Endodermal cell (in vitro differentiated cells): Measurements from ENCODE around the gene STK11. TPM values are rescaled to one million over a fixed set of nuclear protein-coding genes. Genes with fewer than 3 reads are reported as not detected.

Experiments used
- DNase-seq: peaks from one replicate; pipeline ENCODE4 v3.0.0-alpha.2; 2017
- H3K27ac ChIP-seq: 2 replicates; pipeline ENCODE4 v1.5.1; 2013; ENCODE audit warnings: mild to moderate bottlenecking, low read depth, low read length, moderate library complexity
- H3K27me3 ChIP-seq: 2 replicates; pipeline ENCODE4 v1.6.1; 2013; ENCODE audit warnings: mild to moderate bottlenecking, low read length, moderate library complexity; ENCODE audit not compliant: insufficient read depth, control insufficient read depth, poor library complexity, severe bottlenecking
- H3K36me3 ChIP-seq: 2 replicates; pipeline ENCODE4 v1.7.0; 2013; ENCODE audit warnings: mild to moderate bottlenecking, low read length, moderate library complexity; ENCODE audit not compliant: control insufficient read depth, insufficient read depth
- H3K4me1 ChIP-seq: one replicate; pipeline ENCODE4 v1.7.0; 2013; ENCODE audit warnings: low read length; ENCODE audit not compliant: control insufficient read depth, insufficient read depth
- H3K4me3 ChIP-seq: 2 replicates; pipeline ENCODE4 v1.5.1; 2013; ENCODE audit warnings: mild to moderate bottlenecking, low read length, moderate library complexity
- H3K9ac ChIP-seq: 2 replicates; pipeline ENCODE4 v1.6.1; 2013; ENCODE audit warnings: mild to moderate bottlenecking, low read length, moderate library complexity; ENCODE audit not compliant: poor library complexity, severe bottlenecking; ENCODE audit errors: extremely low read depth
- H3K9me3 ChIP-seq: 2 replicates; pipeline ENCODE4 v1.6.1; 2013; ENCODE audit warnings: mild to moderate bottlenecking, low read length, moderate library complexity; ENCODE audit not compliant: control insufficient read depth
- H3K27ac Mint-ChIP-seq: 2 replicates; pipeline ENCODE4 v1.8.0; 2020; ENCODE audit warnings: mixed read lengths
- H3K27me3 Mint-ChIP-seq: 2 replicates; pipeline ENCODE4 v1.8.0; 2021; ENCODE audit warnings: mild to moderate bottlenecking, mixed read lengths; ENCODE audit not compliant: insufficient read depth
- H3K36me3 Mint-ChIP-seq: 2 replicates; pipeline ENCODE4 v1.8.0; 2020; ENCODE audit warnings: low read depth, mixed read lengths
- H3K4me1 Mint-ChIP-seq: 2 replicates; pipeline ENCODE4 v1.8.0; 2020; ENCODE audit warnings: mixed read lengths
- H3K4me3 Mint-ChIP-seq: 2 replicates; pipeline ENCODE4 v1.8.0; 2020; ENCODE audit warnings: mild to moderate bottlenecking, moderate library complexity, mixed read lengths
- H3K9me3 Mint-ChIP-seq: 2 replicates; pipeline ENCODE4 v1.8.0; 2020; ENCODE audit warnings: mild to moderate bottlenecking, mixed read lengths
- CTCF ChIP-seq: fragments of 200-600 bp; sonication (generic); conservative IDR thresholded peaks from 2 replicates; pipeline ENCODE4 v1.5.0; 2021; ENCODE audit warnings: antibody characterized with exemption, mild to moderate bottlenecking
- WGBS, 2 experiments: methylation state at CpG; one replicate each; pipeline versions ENCODE4 v1.1.5 to v1.1.7; 2013; ENCODE audit warnings: missing lambda C conversion rate in 2 of 2, mixed read lengths in 1 of 2; ENCODE audit not compliant: insufficient coverage in 1 of 2, insufficient read length in 1 of 2; 5-methylcytosine and 5-hydroxymethylcytosine counted together
- total RNA-seq, 2 donors: library from RNA; stranded (reverse); fragmentation: NEBNext Ultra II Directional in 1 of 2; extraction: Animal tissue kit (Norgen Biotek cat#: 25700) in 1 of 2; gene quantifications; 2 replicates in 1 of 2; 3 replicates in 1 of 2; pipeline ENCODE4 v1.2.1, GENCODE V29; 2021

Gene STK11
- total RNA-seq, 2 donors from 2014 or later, result 78.8 to 81.4 TPM

- H3K4me1 Mint-ChIP-seq, result peaks cover 4% of the 10 kb centered on the region
- H3K27ac ChIP-seq, result peak overlapping the region; percentile 29
- H3K9me3 Mint-ChIP-seq, result no peaks in the 10 kb centered on the region
- no peaks in the 10 kb centered on the region for H3K9me3 ChIP-seq
- H3K4me3 ChIP-seq, result no peak overlapping the region
- H3K27me3 ChIP-seq, result no peaks in the 10 kb centered on the region
- DNase-seq, result no peak
- TF ChIP-seq CTCF, result no peak
- 94% methylated on average over 19 to 22 of the region's 22 CpGs for WGBS, 2 experiments
- H3K27me3 Mint-ChIP-seq, result no peaks in the 10 kb centered on the region
- no peak overlapping the region for H3K9ac ChIP-seq
- no peak overlapping the region for H3K27ac Mint-ChIP-seq
- no peaks in the 10 kb centered on the region for H3K4me1 ChIP-seq
- peaks cover 7% of the 10 kb centered on the region for H3K36me3 Mint-ChIP-seq
- peaks cover 18% of the 10 kb centered on the region for H3K36me3 ChIP-seq
- no peak overlapping the region for H3K4me3 Mint-ChIP-seq
Observed at GRCh38 chr19:1221904-1222255, 16.3 kb downstream of the STK11 start.

- TF ChIP-seq CTCF, result no peak
- H3K27me3 ChIP-seq, result no peaks in the 10 kb centered on the region
- peak overlapping the region; percentile 22 for H3K27ac ChIP-seq
- Mint-ChIP-seq H3K4me3 (no peak overlapping the region), H3K27ac (no peak overlapping the region), H3K27me3 (no peaks in the 10 kb centered on the region), H3K4me1 (peaks cover 2% of the 10 kb centered on the region), H3K36me3 (peaks cover 9% of the 10 kb centered on the region), H3K9me3 (no peaks in the 10 kb centered on the region)
- 89 to 91% methylated on average over 9 to 14 of the region's 14 CpGs for WGBS, 2 experiments
- no peak for DNase-seq
- no peaks in the 10 kb centered on the region for H3K4me1 ChIP-seq
- H3K9ac ChIP-seq, result no peak overlapping the region
- no peak overlapping the region for H3K4me3 ChIP-seq
- H3K36me3 ChIP-seq, result peaks cover 18% of the 10 kb centered on the region
- no peaks in the 10 kb centered on the region for H3K9me3 ChIP-seq
Observed at GRCh38 chr19:1222394-1222793, 16.8 kb downstream of the STK11 start.

- Mint-ChIP-seq H3K27me3 (no peaks in the 10 kb centered on the region), H3K36me3 (peaks cover 10% of the 10 kb centered on the region), H3K4me1 (peaks cover under 1% of the 10 kb centered on the region), H3K27ac (no peak overlapping the region), H3K4me3 (no peak overlapping the region), H3K9me3 (no peaks in the 10 kb centered on the region)
- peak; percentile 91 for DNase-seq
- WGBS, 2 experiments, result 93 to 97% methylated on average over 27 to 48 of the region's 48 CpGs
- Histone ChIP-seq H3K27ac (peak overlapping the region; percentile 22), H3K27me3 (no peaks in the 10 kb centered on the region), H3K4me1 (no peaks in the 10 kb centered on the region), H3K4me3 (no peak overlapping the region), H3K9ac (no peak overlapping the region), H3K36me3 (peaks cover 18% of the 10 kb centered on the region), H3K9me3 (no peaks in the 10 kb centered on the region)
- TF ChIP-seq CTCF, result peak; percentile 78
Observed at GRCh38 chr19:1223018-1223855, 17.7 kb downstream of the STK11 start.
